Stimulated activated naive B cell treated with anti-CD40 and anti-IgM and Interleukin-4, amounts not matched to agents 10 μg/mL and 1 μg/mL and 100 μg/mL, for 72 hours (primary cell): ENCODE measurements around the gene CDH23.
A peak's percentile ranks its signal among the peaks of the same experiment; 100 is the strongest.

ENCODE experiments used
- ATAC-seq, 2 donors: fragments of 150-1000 bp; cut with Tn5 transposase; replicated peaks; 2 replicates each; pipeline ENCODE4 v1.10.0; 2021; ENCODE audit warnings: moderate library complexity in 1 of 2
- DNase-seq: peaks from one replicate; pipeline ENCODE4 v3.0.0; 2021
- H3K27ac Mint-ChIP-seq: one replicate; pipeline ENCODE4 v1.8.0; 2022; ENCODE audit warnings: mild to moderate bottlenecking, mixed read lengths
- H3K27me3 Mint-ChIP-seq, 2 donors: one replicate each; pipeline ENCODE4 v1.8.0; 2022; ENCODE audit warnings: mixed read lengths in 2 of 2
- H3K36me3 Mint-ChIP-seq, 2 donors: one replicate each; pipeline ENCODE4 v1.8.0; 2022; ENCODE audit warnings: mixed read lengths in 2 of 2, mild to moderate bottlenecking in 1 of 2
- H3K4me1 Mint-ChIP-seq, 2 donors: one replicate each; pipeline ENCODE4 v1.8.0; 2022; ENCODE audit warnings: mixed read lengths in 2 of 2, mild to moderate bottlenecking in 1 of 2
- H3K4me3 Mint-ChIP-seq, 2 donors: one replicate each; pipeline ENCODE4 v1.8.0; 2022; ENCODE audit warnings: mild to moderate bottlenecking in 2 of 2, mixed read lengths in 2 of 2, moderate library complexity in 1 of 2
- H3K9me3 Mint-ChIP-seq, 2 donors: one replicate each; pipeline ENCODE4 v1.8.0; 2022; ENCODE audit warnings: mixed read lengths in 2 of 2, mild to moderate bottlenecking in 1 of 2

CDH23 gene

DNA sequence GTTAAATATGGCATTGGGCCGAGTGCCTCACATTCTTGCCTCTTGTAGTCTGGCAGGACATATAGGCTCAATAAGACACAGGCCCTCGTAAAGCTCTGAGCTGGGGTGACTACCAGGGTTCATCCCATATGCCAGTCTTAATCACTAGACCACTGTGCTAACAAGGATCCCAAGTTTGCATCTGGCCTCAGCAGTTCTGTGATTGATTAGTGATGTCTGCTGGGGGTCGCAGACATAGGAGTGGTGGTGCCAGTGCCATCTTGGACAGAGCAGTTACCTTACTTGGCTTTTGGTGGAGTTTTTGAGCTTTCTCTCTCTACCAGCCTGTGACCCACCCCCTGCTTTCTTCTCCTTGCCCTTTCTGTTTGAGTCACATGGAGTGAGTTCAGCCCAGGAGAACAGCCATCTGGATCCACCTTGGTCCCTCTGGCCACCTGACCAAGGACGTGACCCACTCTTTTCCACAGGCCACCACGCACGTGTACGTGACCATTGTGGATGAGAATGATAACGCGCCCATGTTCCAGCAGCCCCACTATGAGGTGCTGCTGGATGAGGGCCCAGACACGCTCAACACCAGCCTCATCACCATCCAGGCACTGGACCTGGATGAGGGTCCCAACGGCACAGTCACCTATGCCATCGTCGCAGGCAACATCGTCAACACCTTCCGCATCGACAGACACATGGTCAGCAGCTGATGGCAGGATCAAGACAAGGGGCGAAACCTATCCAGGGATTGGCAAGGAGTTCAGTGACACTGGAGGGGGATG, 380.7 kb downstream of the CDH23 start:
- no peak for DNase-seq
- H3K9me3 Mint-ChIP-seq, result peaks cover 0 to 1% of the 10 kb centered on the region in 2 donors
- H3K27me3 Mint-ChIP-seq, result peaks cover 0 to 8% of the 10 kb centered on the region in 2 donors
- H3K36me3 Mint-ChIP-seq, result peaks cover 0 to 2% of the 10 kb centered on the region in 2 donors
- peaks cover 35 to 50% of the 10 kb centered on the region in 2 donors for H3K4me1 Mint-ChIP-seq
- no peak for ATAC-seq
- H3K4me3 Mint-ChIP-seq, result no peak overlapping the region
- H3K27ac Mint-ChIP-seq, result no peak overlapping the region

DNA sequence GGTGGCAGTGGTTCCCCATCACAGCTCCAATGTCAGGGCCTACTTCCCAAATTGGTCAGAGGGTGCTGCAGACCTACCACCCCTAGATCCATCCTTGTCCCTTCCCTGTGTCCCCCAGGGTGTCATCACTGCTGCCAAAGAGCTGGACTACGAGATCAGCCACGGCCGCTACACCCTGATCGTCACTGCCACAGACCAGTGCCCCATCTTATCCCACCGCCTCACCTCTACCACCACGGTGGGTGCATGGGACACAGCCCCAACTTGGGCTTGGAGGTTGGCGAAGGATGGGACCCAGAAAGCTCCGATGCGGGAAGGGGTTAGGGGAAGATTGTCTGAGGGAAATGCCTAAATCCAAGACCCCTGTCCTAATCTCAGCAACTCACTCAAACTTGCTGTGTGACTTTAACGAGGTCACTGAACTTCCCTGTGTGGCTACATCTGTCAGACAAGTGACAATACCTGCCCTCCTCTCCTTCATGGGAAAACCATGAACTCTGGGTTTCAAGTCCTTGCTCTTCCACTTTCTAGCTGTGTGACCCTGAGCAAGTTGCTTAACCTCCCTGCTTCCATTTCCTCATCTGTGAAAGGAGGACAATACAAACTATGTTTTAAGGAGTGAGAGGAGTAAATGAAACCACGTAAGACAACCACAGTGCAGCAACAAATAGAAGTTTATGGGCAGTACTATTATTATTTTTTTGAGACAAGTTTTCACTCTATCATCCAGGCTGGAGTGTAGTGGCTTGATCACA, 381.5 kb downstream of the CDH23 start:
- peaks cover 39 to 48% of the 10 kb centered on the region in 2 donors for H3K4me1 Mint-ChIP-seq

DNA sequence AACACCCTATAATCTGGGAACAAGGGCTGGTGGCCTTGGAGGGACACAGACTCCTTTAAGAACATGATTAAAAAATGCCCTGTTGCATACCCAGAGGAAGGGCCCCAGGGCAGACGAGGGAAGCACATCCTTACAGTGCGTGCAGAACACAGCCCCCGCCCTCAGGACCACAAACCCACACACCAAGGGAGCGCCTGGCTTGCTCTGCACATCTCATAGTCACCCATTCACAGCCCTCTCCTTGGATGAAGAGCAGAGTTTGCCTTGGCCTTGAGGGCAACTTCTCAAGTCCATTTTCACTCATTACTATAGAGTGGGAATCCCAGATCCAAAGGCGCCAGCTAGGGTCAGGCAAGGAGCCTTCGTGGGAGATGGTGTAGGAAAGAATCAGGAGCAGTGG, 382.9 kb downstream of the CDH23 start:
- Mint-ChIP-seq H3K27ac (no peak overlapping the region), H3K4me1 (peaks cover 30 to 35% of the 10 kb centered on the region in 2 donors), H3K9me3 (peaks cover 0 to 1% of the 10 kb centered on the region in 2 donors), H3K36me3 (peaks cover 0 to 2% of the 10 kb centered on the region in 2 donors), H3K27me3 (peaks cover 0 to 17% of the 10 kb centered on the region in 2 donors), H3K4me3 (no peak overlapping the region)
- ATAC-seq (no peak), DNase-seq (no peak)

More for the DNA sequence above, 381.5 kb downstream of the CDH23 start:
- Mint-ChIP-seq H3K4me3 (no peak overlapping the region), H3K36me3 (peaks cover 0 to 2% of the 10 kb centered on the region in 2 donors), H3K27me3 (peaks cover 0 to 8% of the 10 kb centered on the region in 2 donors), H3K27ac (no peak overlapping the region), H3K9me3 (peaks cover 0 to 1% of the 10 kb centered on the region in 2 donors)
- ATAC-seq (no peak), DNase-seq (no peak)

DNA sequence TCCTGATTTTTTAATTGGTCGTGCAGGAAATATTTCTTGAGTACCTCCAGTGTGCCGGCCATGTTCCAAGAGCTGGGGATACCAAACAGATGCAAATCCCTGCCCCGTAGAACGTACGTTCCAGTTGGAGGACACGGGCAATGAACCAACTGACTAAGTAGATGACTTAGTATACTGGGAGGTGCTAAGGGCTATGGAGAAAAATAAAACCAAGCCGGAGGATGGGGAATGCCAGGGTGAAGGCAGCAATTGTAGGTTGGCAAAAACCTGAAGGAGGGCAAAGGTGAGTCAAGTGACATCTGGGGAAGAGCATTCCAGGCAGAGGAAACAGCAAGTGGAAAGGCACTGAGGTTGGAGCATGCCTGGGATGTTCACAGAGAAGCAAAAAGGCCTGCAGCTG, 383.4 kb downstream of the CDH23 start:
- Mint-ChIP-seq H3K4me1 (peaks cover 26 to 29% of the 10 kb centered on the region in 2 donors), H3K36me3 (peaks cover 0 to 2% of the 10 kb centered on the region in 2 donors), H3K9me3 (peaks cover 0 to 1% of the 10 kb centered on the region in 2 donors), H3K4me3 (no peak overlapping the region), H3K27me3 (peaks cover 0 to 22% of the 10 kb centered on the region in 2 donors), H3K27ac (no peak overlapping the region)
- DNase-seq, result no peak
- ATAC-seq, result no peak

DNA sequence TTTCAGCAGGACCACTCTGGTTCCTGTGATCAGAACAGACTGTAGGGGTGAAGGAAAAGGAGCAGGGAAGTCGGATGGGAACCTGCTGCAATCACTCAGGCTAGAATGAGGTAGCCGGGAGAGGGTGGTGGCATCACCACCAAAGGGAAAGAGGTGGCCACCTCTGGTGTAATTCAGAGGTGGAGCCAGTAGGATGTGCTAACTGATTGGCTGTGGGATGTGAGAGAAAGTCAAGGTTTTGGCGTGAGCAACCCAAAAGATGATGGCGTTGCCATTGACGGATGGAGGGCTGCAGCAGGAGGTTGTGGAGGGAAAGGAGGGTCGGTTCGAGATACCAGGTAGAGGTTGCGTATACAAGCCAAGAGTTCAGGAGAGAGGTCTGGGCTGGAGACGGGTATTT, 384.0 kb downstream of the CDH23 start:
- Mint-ChIP-seq H3K27ac (no peak overlapping the region), H3K27me3 (peaks cover 0 to 22% of the 10 kb centered on the region in 2 donors), H3K4me1 (peaks cover 20 to 24% of the 10 kb centered on the region in 2 donors), H3K9me3 (peaks cover 0 to 1% of the 10 kb centered on the region in 2 donors), H3K36me3 (peaks cover 0 to 2% of the 10 kb centered on the region in 2 donors), H3K4me3 (no peak overlapping the region)
- no peak for ATAC-seq
- DNase-seq, result no peak

DNA sequence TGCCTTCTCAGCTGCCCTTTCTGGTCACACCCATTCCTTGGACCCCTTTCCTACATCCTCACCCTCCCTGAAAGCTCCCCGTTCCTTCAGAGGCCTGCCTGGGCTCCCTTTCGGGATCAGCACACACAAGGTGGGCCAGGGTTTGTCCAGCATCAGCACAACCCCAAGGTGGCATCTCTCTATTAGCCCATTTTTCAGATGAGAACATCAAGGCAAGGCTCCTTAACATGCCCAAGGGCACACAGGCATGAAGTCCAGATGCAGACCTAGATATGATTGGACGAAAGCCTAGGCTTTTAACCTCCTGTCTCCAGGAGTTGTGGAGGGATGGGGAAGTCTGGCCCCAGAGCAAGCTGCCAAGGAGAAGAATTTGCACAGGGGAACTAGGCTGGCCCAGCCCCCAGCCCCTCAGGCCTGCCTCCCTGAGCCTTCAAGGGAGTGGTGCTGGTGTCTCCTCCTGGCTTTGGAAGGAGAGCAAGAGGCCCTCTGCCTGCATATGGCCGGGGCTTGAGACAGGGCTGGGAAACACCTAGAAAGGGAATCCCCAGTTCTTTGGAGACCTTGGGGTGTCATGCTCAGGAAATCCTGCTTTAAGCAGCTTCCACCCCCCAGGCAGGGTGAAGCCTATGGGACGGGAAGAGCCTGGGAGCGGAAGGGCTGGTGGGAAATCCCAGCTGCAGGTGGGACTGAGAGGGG, 385.6 kb downstream of the CDH23 start:
- H3K27ac Mint-ChIP-seq, result no peak overlapping the region
- ATAC-seq (no peak), DNase-seq (no peak)
- peaks cover 0 to 1% of the 10 kb centered on the region in 2 donors for H3K9me3 Mint-ChIP-seq
- H3K36me3 Mint-ChIP-seq, result peaks cover 0 to 2% of the 10 kb centered on the region in 2 donors
- H3K4me3 Mint-ChIP-seq, result no peak overlapping the region
- peaks cover 4 to 22% of the 10 kb centered on the region in 2 donors for H3K27me3 Mint-ChIP-seq
- peaks cover 10 to 13% of the 10 kb centered on the region in 2 donors for H3K4me1 Mint-ChIP-seq

DNA sequence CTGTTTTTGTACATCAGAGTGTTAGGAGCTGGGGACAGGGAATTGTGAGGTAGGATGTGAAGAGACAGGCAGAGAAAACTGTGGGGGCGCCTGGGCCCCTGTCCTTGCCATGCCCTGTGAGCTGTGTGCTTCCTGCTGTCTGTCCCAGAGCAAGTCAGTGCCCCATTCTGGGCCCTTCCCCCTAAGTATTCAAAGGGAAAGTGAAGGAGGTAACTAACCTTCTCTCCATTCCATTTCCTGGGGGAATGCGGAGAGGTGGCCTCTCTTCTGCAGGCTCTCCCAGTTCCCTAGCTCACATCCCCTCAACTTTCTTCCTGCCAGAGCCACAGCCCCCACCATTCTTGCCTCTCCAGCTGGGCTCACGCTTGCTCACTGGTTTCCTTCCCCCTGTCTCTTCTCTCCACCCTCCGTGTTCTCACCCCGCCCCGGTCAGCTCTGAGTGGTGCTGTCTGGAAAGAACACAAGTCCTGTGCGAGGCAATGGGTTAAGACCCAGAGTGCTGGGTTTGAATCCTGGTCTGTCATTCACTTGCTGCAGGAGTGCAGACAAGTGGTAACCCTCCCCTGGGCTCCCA, 386.3 kb downstream of the CDH23 start:
- Mint-ChIP-seq H3K4me3 (no peak overlapping the region), H3K27ac (no peak overlapping the region), H3K36me3 (no peaks in the 10 kb centered on the region), H3K4me1 (peaks cover 9 to 13% of the 10 kb centered on the region in 2 donors), H3K27me3 (peaks cover 4 to 22% of the 10 kb centered on the region in 2 donors), H3K9me3 (no peaks in the 10 kb centered on the region)
- ATAC-seq (peak in 1 of 2 donors; percentile 38), DNase-seq (no peak)

DNA sequence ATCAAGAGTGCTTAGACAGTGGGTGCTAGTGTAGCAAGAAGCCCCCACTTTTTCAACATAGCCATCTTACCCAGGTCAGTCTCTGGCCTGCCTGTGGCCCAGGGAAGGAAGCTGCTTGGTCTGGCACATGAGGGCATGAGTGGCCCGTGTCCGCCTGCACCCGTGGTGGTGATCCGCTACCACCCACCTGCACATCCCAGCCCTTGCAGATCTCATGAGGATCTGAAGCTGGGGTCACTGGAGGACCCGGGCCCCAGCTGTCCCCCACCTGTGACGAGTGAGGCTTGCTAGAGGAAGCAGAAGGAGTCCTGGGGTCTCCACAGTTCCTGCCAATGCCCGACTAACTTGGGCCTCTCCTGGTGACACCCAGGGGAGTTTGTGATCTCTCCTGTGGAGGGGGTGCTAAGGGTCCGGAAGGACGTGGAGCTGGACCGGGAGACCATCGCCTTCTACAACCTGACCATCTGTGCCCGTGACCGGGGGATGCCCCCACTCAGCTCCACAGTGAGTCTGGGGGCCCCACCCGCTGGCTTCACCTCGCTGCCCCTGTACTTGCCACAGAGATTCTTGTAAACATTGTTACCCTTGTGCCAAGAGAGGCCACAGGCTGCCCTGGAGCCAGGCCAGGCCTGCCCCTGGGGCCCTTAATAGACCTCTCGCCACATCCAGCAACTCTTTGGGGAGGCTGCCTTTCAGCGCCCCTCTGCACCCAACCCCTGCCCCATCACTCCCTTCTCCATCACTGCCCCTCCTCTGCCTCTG, 387.4 kb downstream of the CDH23 start:
- ATAC-seq (no peak), DNase-seq (no peak)
- Mint-ChIP-seq H3K9me3 (no peaks in the 10 kb centered on the region), H3K36me3 (no peaks in the 10 kb centered on the region), H3K4me3 (no peak overlapping the region), H3K27ac (no peak overlapping the region), H3K27me3 (peaks cover 4 to 22% of the 10 kb centered on the region in 2 donors), H3K4me1 (peaks cover 9 to 13% of the 10 kb centered on the region in 2 donors)

DNA sequence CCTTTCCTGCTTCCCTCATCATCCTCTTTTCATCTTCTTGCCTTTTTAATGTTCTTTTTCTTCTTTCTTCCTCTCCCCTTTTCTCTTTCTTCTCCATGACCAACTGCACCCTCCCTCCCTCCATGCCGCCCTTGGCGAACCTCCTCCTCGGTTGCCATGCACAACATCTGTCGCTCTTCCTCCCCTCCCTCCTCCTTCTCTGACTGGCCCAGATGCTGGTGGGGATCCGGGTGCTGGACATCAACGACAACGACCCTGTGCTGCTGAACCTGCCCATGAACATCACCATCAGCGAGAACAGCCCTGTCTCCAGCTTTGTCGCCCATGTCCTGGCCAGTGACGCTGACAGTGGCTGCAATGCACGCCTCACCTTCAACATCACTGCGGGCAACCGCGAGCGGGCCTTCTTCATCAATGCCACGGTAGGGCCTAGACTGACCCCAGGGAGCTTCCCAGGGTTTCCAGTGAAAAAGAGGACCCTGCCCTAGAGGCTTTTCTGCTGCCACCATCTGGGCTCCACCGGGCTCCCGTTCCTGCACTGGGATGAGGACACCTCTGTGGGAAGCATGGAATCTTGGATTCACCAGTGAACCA, 388.1 kb downstream of the CDH23 start:
- Mint-ChIP-seq H3K27me3 (peaks cover 4 to 22% of the 10 kb centered on the region in 2 donors), H3K36me3 (no peaks in the 10 kb centered on the region), H3K27ac (no peak overlapping the region), H3K4me1 (peaks cover 9 to 17% of the 10 kb centered on the region in 2 donors), H3K9me3 (no peaks in the 10 kb centered on the region), H3K4me3 (no peak overlapping the region)
- ATAC-seq (no peak), DNase-seq (no peak)

DNA sequence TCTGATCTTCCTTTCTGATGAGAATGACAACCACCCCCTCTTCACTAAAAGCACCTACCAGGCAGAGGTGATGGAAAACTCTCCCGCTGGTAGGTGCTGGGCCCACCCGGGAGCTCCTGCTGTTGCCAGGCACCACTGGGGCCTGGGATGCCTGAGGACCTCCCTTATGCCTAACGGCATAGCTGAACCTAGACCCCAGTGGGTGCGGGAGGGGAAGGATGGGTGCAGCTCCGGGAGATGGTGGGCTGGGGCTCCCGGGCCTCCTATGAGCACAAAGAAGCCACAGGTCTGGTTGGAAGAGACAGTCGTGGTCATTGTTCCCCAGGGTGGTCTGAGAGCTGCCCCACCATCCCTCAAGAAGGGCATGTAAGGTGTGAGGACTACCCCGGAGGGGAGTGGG, 392.2 kb downstream of the CDH23 start:
- peaks cover 9 to 17% of the 10 kb centered on the region in 2 donors for H3K27me3 Mint-ChIP-seq
- ATAC-seq (no peak), DNase-seq (no peak)
- no peak overlapping the region for H3K4me3 Mint-ChIP-seq
- no peak overlapping the region for H3K27ac Mint-ChIP-seq
- H3K4me1 Mint-ChIP-seq, result peaks cover 14 to 20% of the 10 kb centered on the region in 2 donors
- no peaks in the 10 kb centered on the region for H3K36me3 Mint-ChIP-seq
- no peaks in the 10 kb centered on the region for H3K9me3 Mint-ChIP-seq

DNA sequence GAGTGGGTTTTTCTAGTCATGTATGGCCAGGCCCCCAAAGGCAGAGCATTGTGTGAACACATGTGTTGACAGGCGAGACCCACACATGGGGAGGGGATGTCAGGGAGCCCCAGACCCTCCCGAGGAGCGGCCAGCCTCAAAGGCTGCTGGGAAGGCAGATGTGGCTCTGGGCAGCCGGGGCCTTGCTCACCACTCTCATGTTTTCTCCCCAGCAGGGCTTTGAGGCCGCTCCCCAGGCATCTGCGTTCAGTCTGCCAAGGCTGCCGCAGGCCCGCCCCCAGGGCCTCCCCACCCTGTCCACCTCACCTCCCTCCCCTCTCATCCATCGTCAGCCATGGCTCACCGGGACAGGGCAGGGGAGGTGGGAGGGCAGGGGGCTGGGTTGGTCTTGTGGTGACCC, 393.2 kb downstream of the CDH23 start:
- DNase-seq (no peak), ATAC-seq (no peak)
- peaks cover 14 to 20% of the 10 kb centered on the region in 2 donors for H3K4me1 Mint-ChIP-seq
- H3K27ac Mint-ChIP-seq, result no peak overlapping the region
- no peak overlapping the region for H3K4me3 Mint-ChIP-seq
- H3K36me3 Mint-ChIP-seq, result peaks cover 0 to 3% of the 10 kb centered on the region in 2 donors
- peaks cover 13 to 14% of the 10 kb centered on the region in 2 donors for H3K27me3 Mint-ChIP-seq
- H3K9me3 Mint-ChIP-seq, result no peaks in the 10 kb centered on the region

DNA sequence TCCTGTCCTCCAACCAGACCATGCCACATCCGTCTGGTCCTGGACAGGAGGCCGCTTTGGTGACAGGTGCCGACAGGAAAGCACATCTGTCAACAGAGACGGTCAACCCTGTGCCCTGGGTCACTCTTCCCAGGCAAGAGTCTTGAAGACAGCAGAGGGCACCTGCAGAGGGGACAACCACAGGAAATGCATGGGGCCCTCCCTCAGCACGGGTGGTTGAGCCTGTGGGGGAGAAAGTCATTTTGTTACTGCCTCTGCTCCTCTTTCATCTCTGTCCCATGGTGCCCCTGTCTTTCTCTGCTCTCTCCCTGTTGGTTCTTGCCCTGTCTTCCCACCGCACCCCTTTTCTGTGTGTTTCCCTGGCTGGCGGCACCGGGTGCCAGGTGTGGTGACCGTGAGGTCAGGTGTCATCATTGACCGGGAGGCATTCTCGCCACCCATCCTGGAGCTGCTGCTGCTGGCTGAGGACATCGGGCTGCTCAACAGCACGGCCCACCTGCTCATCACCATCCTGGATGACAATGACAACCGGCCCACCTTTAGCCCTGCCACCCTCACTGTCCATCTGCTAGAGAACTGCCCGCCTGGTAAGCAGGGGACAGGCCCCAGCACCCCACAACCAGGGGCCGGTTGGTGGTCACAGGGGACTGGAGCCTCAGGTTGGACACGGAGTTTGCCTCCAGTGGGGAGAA, 394.2 kb downstream of the CDH23 start:
- DNase-seq (peak; percentile 60), ATAC-seq (peak; percentile 98 to 99)
- H3K9me3 Mint-ChIP-seq, result peaks cover 0 to 1% of the 10 kb centered on the region in 2 donors
- H3K4me3 Mint-ChIP-seq, result peak overlapping the region in 1 of 2 donors; percentile 59
- H3K36me3 Mint-ChIP-seq, result peaks cover 0 to 3% of the 10 kb centered on the region in 2 donors
- peaks cover 21 to 22% of the 10 kb centered on the region in 2 donors for H3K27me3 Mint-ChIP-seq
- peak overlapping the region; percentile 72 for H3K27ac Mint-ChIP-seq
- H3K4me1 Mint-ChIP-seq, result peaks cover 14 to 20% of the 10 kb centered on the region in 2 donors
